ENCODE results near the gene PARD3. TPM values are rescaled to one million over a fixed set of nuclear protein-coding genes. Genes with fewer than 3 reads are reported as not detected.

PARD3 gene
- polyA plus RNA-seq, 3 donors = 0.51 TPM; not detected in 2

GRCh38 chr10:34537629-34538231 lies 277.4 kb downstream of the PARD3 start:
- intact Hi-C loops (cut with micrococcal nuclease) = no loop called here
- H3K4me1 Mint-ChIP-seq = no peaks in the 10 kb centered on the region
- H3K4me3 Mint-ChIP-seq = no peak overlapping the region
- no peak overlapping the region for H3K4me2 ChIP-seq (replicated peaks; ENCODE audit: extremely low read depth, low read length, poor library complexity, severe bottlenecking)
- no peaks in the 10 kb centered on the region for H3K9me3 ChIP-seq (replicated peaks in 1 of 2; ENCODE audit: control insufficient read depth in 1 of 2, insufficient read depth in 1 of 2, low read length in 2 of 2)
- TF ChIP-seq CTCF (IDR thresholded peaks at IDR 0.05) = no peak
- H4K20me1 ChIP-seq (ENCODE audit: insufficient read depth, low read length) = no peaks in the 10 kb centered on the region
- H3K4me3 ChIP-seq (replicated peaks in 1 of 3; ENCODE audit: low read depth in 2 of 3, low read length in 3 of 3) = no peak overlapping the region
- H3K36me3 Mint-ChIP-seq = no peaks in the 10 kb centered on the region
- no peaks in the 10 kb centered on the region for H3K79me2 ChIP-seq (ENCODE audit: insufficient read depth, low read length)
- no peak overlapping the region for H3K27ac ChIP-seq (ENCODE audit: low read depth in 1 of 2, low read length in 2 of 2)
- H3K27me3 ChIP-seq (ENCODE audit: control insufficient read depth in 2 of 2, insufficient read depth in 2 of 2, low read length in 2 of 2) = no peaks in the 10 kb centered on the region
- DNase-seq = no peak
- H3K27me3 Mint-ChIP-seq (ENCODE audit: low read depth in 3 of 3) = no peaks in the 10 kb centered on the region
- no CpG with 5 or more reads among the region's 6 CpGs for WGBS (ENCODE audit: insufficient coverage)
- H3K4me1 ChIP-seq (ENCODE audit: control insufficient read depth in 1 of 2, insufficient read depth in 2 of 2, low read length in 2 of 2) = no peaks in the 10 kb centered on the region
- H3K9ac ChIP-seq (ENCODE audit: insufficient read depth, low read length, poor library complexity, severe bottlenecking) = no peak overlapping the region
- peaks cover 0 to 4% (median 0%) of the 10 kb centered on the region in 7 donors for H3K9me3 Mint-ChIP-seq
- no peak overlapping the region for H2AFZ ChIP-seq (ENCODE audit: insufficient read depth, low read depth, low read length, poor library complexity, severe bottlenecking)
- no peak overlapping the region for H3K27ac Mint-ChIP-seq
- no peaks in the 10 kb centered on the region for H3K36me3 ChIP-seq (replicated peaks in 1 of 2; ENCODE audit: control insufficient read depth in 1 of 2, insufficient read depth in 2 of 2, low read length in 2 of 2)

DNA sequence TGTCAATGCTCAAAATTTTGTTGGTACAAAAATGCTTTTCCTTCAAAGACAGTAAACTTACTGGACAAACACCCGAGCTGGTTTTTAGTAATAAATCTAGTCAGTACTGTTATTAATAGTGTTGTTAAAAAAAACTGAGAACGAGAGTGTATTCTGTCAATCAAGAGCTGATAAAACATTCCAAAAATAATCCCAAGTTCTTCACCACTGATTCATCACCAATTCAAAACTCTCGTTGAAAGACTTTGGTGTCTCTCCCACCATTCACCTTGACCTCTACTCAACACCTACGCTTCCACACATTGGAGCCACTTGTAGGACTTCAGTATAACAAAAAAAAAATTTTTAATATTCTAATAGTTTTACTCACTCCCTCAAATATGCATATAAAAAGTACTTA lies 279.2 kb downstream of the PARD3 start:
- no peak overlapping the region for H3K4me3 Mint-ChIP-seq
- no peaks in the 10 kb centered on the region for H3K4me1 ChIP-seq (ENCODE audit: control insufficient read depth in 1 of 2, insufficient read depth in 2 of 2, low read length in 2 of 2)
- intact Hi-C loops (cut with micrococcal nuclease) = no loop called here
- H3K36me3 Mint-ChIP-seq = no peaks in the 10 kb centered on the region
- H3K27ac ChIP-seq (ENCODE audit: low read depth in 1 of 2, low read length in 2 of 2) = no peak overlapping the region
- no peaks in the 10 kb centered on the region for H3K9me3 ChIP-seq (replicated peaks in 1 of 2; ENCODE audit: control insufficient read depth in 1 of 2, insufficient read depth in 1 of 2, low read length in 2 of 2)
- peaks cover 0 to 6% (median under 1%) of the 10 kb centered on the region in 7 donors for H3K9me3 Mint-ChIP-seq
- H3K79me2 ChIP-seq (ENCODE audit: insufficient read depth, low read length) = no peaks in the 10 kb centered on the region
- H3K9ac ChIP-seq (ENCODE audit: insufficient read depth, low read length, poor library complexity, severe bottlenecking) = no peak overlapping the region
- H3K4me2 ChIP-seq (replicated peaks; ENCODE audit: extremely low read depth, low read length, poor library complexity, severe bottlenecking) = no peak overlapping the region
- no peaks in the 10 kb centered on the region for H3K27me3 ChIP-seq (ENCODE audit: control insufficient read depth in 2 of 2, insufficient read depth in 2 of 2, low read length in 2 of 2)
- no peaks in the 10 kb centered on the region for H3K36me3 ChIP-seq (replicated peaks in 1 of 2; ENCODE audit: control insufficient read depth in 1 of 2, insufficient read depth in 2 of 2, low read length in 2 of 2)
- no peaks in the 10 kb centered on the region for H4K20me1 ChIP-seq (ENCODE audit: insufficient read depth, low read length)
- no peak for TF ChIP-seq CTCF (IDR thresholded peaks at IDR 0.05)
- no peak overlapping the region for H3K4me3 ChIP-seq (replicated peaks in 1 of 3; ENCODE audit: low read depth in 2 of 3, low read length in 3 of 3)
- H3K27ac Mint-ChIP-seq = no peak overlapping the region
- no peaks in the 10 kb centered on the region for H3K4me1 Mint-ChIP-seq
- H2AFZ ChIP-seq (ENCODE audit: insufficient read depth, low read depth, low read length, poor library complexity, severe bottlenecking) = no peak overlapping the region
- no CpG with 5 or more reads among the region's 4 CpGs for WGBS (ENCODE audit: insufficient coverage)
- no peaks in the 10 kb centered on the region for H3K27me3 Mint-ChIP-seq (ENCODE audit: low read depth in 3 of 3)
- no peak for DNase-seq

Measured in CD14-positive monocyte (primary cell).